KMS-11 (cell line): Measurements from ENCODE around the gene MANEA.

Source experiments
- H2AFZ ChIP-seq: fragments of 200-600 bp; sonication (generic); 2 replicates; pipeline ENCODE4 v1.6.1; 2016; ENCODE audit warnings: antibody characterized with exemption, mixed run types, low read depth
- H3K27ac ChIP-seq: fragments of 200-600 bp; sonication (generic); 2 replicates; pipeline ENCODE4 v1.6.1; 2016; ENCODE audit warnings: mild to moderate bottlenecking, mixed run types
- H3K27me3 ChIP-seq: fragments of 200-600 bp; sonication (generic); 2 replicates; pipeline ENCODE4 v1.6.1; 2017; ENCODE audit warnings: mild to moderate bottlenecking, low read depth, mixed run types, moderate library complexity; ENCODE audit not compliant: insufficient read depth
- H3K36me3 ChIP-seq: fragments of 200-600 bp; sonication (generic); 2 replicates; pipeline ENCODE4 v1.6.1; 2017; ENCODE audit warnings: mild to moderate bottlenecking, mixed run types; ENCODE audit not compliant: insufficient read depth
- H3K4me1 ChIP-seq: fragments of 200-600 bp; sonication (generic); 2 replicates; pipeline ENCODE4 v1.6.1; 2016; ENCODE audit warnings: mild to moderate bottlenecking, low read depth, mixed run types; ENCODE audit not compliant: poor library complexity, severe bottlenecking
- H3K4me2 ChIP-seq: fragments of 200-600 bp; sonication (generic); 2 replicates; pipeline ENCODE4 v1.7.0; 2016; ENCODE audit warnings: mild to moderate bottlenecking, mixed run types
- H3K4me3 ChIP-seq: fragments of 200-600 bp; sonication (generic); IDR thresholded peaks from 2 replicates; pipeline ENCODE4 v1.6.1; 2017; ENCODE audit warnings: low read depth, low read length, mixed read lengths; ENCODE audit not compliant: insufficient read depth
- H3K79me2 ChIP-seq: fragments of 200-600 bp; sonication (generic); 2 replicates; pipeline ENCODE4 v1.6.1; 2016; ENCODE audit warnings: low read depth, mixed run types; ENCODE audit not compliant: insufficient read depth
- H3K9ac ChIP-seq: fragments of 200-600 bp; sonication (generic); 2 replicates; pipeline ENCODE4 v1.6.1; 2016; ENCODE audit warnings: mild to moderate bottlenecking, mixed run types
- H4K20me1 ChIP-seq: fragments of 200-600 bp; sonication (generic); 2 replicates; pipeline ENCODE4 v1.6.1; 2016; ENCODE audit warnings: mild to moderate bottlenecking, mixed run types; ENCODE audit not compliant: insufficient read depth
- TF ChIP-seq, protein P1 (sequence below): fragments of 200-600 bp; sonication (generic); conservative IDR thresholded peaks from 2 replicates; pipeline ENCODE4 v1.6.1; 2017; ENCODE audit warnings: low read depth, mild to moderate bottlenecking, antibody characterized with exemption, low read length, moderate library complexity, mixed read lengths

The MANEA gene

DNA sequence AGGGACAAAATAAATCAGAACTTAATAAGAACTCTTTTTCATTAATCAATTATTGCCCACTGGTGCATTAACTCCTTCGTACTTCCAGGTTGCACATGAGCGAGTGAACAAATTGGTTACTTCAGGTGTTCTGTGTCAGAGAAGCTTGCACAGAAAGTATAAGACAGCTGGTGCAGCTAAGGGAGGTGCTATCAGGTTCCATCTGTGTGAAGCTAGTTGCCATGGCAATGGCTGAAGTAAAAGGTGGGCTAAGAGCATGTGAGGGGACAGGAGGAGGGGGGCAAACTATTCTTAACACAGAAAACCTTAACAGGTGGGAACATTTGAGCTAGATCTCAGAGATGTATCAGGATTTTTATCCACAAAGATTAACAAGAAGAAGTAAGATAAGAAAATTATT lies 81.6 kb downstream of the MANEA start:
- no peak overlapping the region for H3K4me3 ChIP-seq

More for the DNA sequence above, 81.6 kb downstream of the MANEA start:
- Histone ChIP-seq H3K9ac (no peak overlapping the region), H3K36me3 (no peaks in the 10 kb centered on the region), H3K27me3 (no peaks in the 10 kb centered on the region), H4K20me1 (no peaks in the 10 kb centered on the region), H3K27ac (no peak overlapping the region), H3K79me2 (no peaks in the 10 kb centered on the region), H2AFZ (no peak overlapping the region), H3K4me2 (no peak overlapping the region), H3K4me1 (no peaks in the 10 kb centered on the region)
- TF ChIP-seq, protein P1, sequence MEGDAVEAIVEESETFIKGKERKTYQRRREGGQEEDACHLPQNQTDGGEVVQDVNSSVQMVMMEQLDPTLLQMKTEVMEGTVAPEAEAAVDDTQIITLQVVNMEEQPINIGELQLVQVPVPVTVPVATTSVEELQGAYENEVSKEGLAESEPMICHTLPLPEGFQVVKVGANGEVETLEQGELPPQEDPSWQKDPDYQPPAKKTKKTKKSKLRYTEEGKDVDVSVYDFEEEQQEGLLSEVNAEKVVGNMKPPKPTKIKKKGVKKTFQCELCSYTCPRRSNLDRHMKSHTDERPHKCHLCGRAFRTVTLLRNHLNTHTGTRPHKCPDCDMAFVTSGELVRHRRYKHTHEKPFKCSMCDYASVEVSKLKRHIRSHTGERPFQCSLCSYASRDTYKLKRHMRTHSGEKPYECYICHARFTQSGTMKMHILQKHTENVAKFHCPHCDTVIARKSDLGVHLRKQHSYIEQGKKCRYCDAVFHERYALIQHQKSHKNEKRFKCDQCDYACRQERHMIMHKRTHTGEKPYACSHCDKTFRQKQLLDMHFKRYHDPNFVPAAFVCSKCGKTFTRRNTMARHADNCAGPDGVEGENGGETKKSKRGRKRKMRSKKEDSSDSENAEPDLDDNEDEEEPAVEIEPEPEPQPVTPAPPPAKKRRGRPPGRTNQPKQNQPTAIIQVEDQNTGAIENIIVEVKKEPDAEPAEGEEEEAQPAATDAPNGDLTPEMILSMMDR = no peak
